ENCODE measurements around the gene NXN.

DNA sequence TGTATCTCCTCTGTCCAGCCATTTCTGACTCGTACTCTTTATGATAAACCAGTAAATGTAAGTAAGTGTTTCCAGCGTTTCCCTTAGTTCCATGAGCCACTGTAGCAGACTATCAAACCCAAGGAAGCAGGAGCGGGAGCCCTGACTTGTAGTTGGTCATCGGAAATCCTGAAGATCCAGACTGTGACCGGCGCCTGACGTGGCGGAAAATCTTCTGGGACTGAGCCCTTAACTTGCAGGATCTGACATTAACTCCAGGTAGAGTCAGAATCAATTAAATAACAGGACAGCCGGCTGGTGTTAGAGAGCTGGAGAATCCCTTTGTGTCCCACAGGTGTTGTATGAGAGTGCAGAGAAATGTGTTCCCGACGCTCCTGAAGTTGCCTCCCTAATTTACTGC is 201.5 kb downstream of the NXN start:
- TF ChIP-seq, protein P1, sequence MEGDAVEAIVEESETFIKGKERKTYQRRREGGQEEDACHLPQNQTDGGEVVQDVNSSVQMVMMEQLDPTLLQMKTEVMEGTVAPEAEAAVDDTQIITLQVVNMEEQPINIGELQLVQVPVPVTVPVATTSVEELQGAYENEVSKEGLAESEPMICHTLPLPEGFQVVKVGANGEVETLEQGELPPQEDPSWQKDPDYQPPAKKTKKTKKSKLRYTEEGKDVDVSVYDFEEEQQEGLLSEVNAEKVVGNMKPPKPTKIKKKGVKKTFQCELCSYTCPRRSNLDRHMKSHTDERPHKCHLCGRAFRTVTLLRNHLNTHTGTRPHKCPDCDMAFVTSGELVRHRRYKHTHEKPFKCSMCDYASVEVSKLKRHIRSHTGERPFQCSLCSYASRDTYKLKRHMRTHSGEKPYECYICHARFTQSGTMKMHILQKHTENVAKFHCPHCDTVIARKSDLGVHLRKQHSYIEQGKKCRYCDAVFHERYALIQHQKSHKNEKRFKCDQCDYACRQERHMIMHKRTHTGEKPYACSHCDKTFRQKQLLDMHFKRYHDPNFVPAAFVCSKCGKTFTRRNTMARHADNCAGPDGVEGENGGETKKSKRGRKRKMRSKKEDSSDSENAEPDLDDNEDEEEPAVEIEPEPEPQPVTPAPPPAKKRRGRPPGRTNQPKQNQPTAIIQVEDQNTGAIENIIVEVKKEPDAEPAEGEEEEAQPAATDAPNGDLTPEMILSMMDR (IDR thresholded peaks at IDR 0.05) = no peak
- TF ChIP-seq EP300 (IDR thresholded peaks at IDR 0.05) = no peak
- TF ChIP-seq POLR2A (IDR thresholded peaks at IDR 0.05) = no peak

Data from ovary (tissue), 3 donors.